MM.1S (cell line): ENCODE results near the gene RRAGC.

Experiments used
- DNase-seq: peaks from one replicate; pipeline ENCODE4 v3.0.0-alpha.2; 2015
- H2AFZ ChIP-seq: fragments of 300-600 bp; sonication (generic); 2 replicates; pipeline ENCODE4 v1.6.0; 2016; ENCODE audit warnings: antibody characterized with exemption, low read length
- H3F3A ChIP-seq: fragments of 300-600 bp; sonication (generic); 2 replicates; pipeline ENCODE4 v1.6.1; 2016; ENCODE audit warnings: mild to moderate bottlenecking, antibody characterized with exemption, low read length, moderate library complexity, mixed read lengths; ENCODE audit not compliant: insufficient read depth
- H3K27ac ChIP-seq: fragments of 300-600 bp; sonication (generic); 2 replicates; pipeline ENCODE4 v1.5.1; 2016; ENCODE audit warnings: mild to moderate bottlenecking, low read length
- H3K27me3 ChIP-seq: fragments of 300-600 bp; sonication (generic); replicated peaks from 2 replicates; pipeline ENCODE4 v1.6.0; 2016; ENCODE audit warnings: low read length; ENCODE audit not compliant: insufficient read depth
- H3K36me3 ChIP-seq: fragments of 300-600 bp; sonication (generic); replicated peaks from 2 replicates; pipeline ENCODE4 v1.6.1; 2016; ENCODE audit warnings: mild to moderate bottlenecking, low read length, mixed read lengths; ENCODE audit not compliant: insufficient read depth
- H3K4me1 ChIP-seq: fragments of 300-600 bp; sonication (generic); 2 replicates; pipeline ENCODE4 v1.6.1; 2016; ENCODE audit warnings: low read length, mixed read lengths
- H3K4me2 ChIP-seq: fragments of 300-600 bp; sonication (generic); 2 replicates; pipeline ENCODE4 v1.6.0; 2016; ENCODE audit warnings: low read depth, low read length
- H3K4me3 ChIP-seq: fragments of 300-600 bp; sonication (generic); 2 replicates; pipeline ENCODE4 v1.5.1; 2016; ENCODE audit warnings: low read length, mixed read lengths
- H3K79me2 ChIP-seq: fragments of 300-600 bp; sonication (generic); 2 replicates; pipeline ENCODE4 v1.6.1; 2016; ENCODE audit warnings: mixed run types, low read length, mixed read lengths
- H3K9ac ChIP-seq: fragments of 300-600 bp; sonication (generic); 2 replicates; pipeline ENCODE4 v1.6.1; 2016; ENCODE audit warnings: low read length, mixed read lengths
- H3K9me2 ChIP-seq: fragments of 300-600 bp; sonication (generic); replicated peaks from 2 replicates; pipeline ENCODE4 v1.6.1; 2016; ENCODE audit warnings: mild to moderate bottlenecking, low read length, mixed read lengths; ENCODE audit not compliant: insufficient read depth
- H3K9me3 ChIP-seq: fragments of 300-600 bp; sonication (generic); replicated peaks from 2 replicates; pipeline ENCODE4 v1.6.1; 2016; ENCODE audit warnings: mild to moderate bottlenecking, low read length, mixed read lengths; ENCODE audit not compliant: insufficient read depth
- H4K20me1 ChIP-seq: fragments of 300-600 bp; sonication (generic); 2 replicates; pipeline ENCODE4 v1.6.1; 2016; ENCODE audit warnings: mild to moderate bottlenecking, low read length, moderate library complexity, mixed read lengths; ENCODE audit not compliant: insufficient read depth
- CTCF ChIP-seq: fragments of 300-600 bp; sonication (generic); IDR thresholded peaks from 2 replicates; pipeline ENCODE4 v1.5.1; 2016; ENCODE audit warnings: antibody characterized with exemption, low read length, mixed read lengths
- EZH2 ChIP-seq: fragments of 300-600 bp; sonication (generic); optimal IDR thresholded peaks from 2 replicates; pipeline ENCODE3; 2017; ENCODE audit warnings: low read depth, mild to moderate bottlenecking, antibody characterized with exemption, low read length, mixed read lengths
- EZH2phosphoT487 ChIP-seq: fragments of 300-600 bp; sonication (generic); IDR thresholded peaks from 2 replicates; pipeline ENCODE4 v1.6.1; 2018; ENCODE audit warnings: antibody characterized with exemption, low read length

Gene RRAGC

GRCh38 chr1:38870996-38871395 is 11.4 kb upstream of the RRAGC start:
- H3K27me3 ChIP-seq: no peaks in the 10 kb centered on the region
- H3K4me1 ChIP-seq: peaks cover 20% of the 10 kb centered on the region
- H3K79me2 ChIP-seq: peaks cover 47% of the 10 kb centered on the region
- no peak overlapping the region for H3K27ac ChIP-seq
- no peaks in the 10 kb centered on the region; the same call in 1 of the 2 replicates for H3K36me3 ChIP-seq
- H3K9ac ChIP-seq: no peak overlapping the region
- TF ChIP-seq EZH2: no peak
- TF ChIP-seq EZH2phosphoT487: no peak
- no peak for TF ChIP-seq CTCF
- peaks cover 20% of the 10 kb centered on the region for H3F3A ChIP-seq
- no peaks in the 10 kb centered on the region for H3K9me2 ChIP-seq
- no peak overlapping the region for H3K4me2 ChIP-seq
- H3K4me3 ChIP-seq: no peak overlapping the region
- H4K20me1 ChIP-seq: no peaks in the 10 kb centered on the region
- no peaks in the 10 kb centered on the region for H3K9me3 ChIP-seq
- no peak overlapping the region for H2AFZ ChIP-seq
- no peak for DNase-seq

GRCh38 chr1:38867208-38867607 is 7.6 kb upstream of the RRAGC start:
- TF ChIP-seq CTCF (no peak), EZH2 (no peak), EZH2phosphoT487 (no peak)
- no peak overlapping the region for H2AFZ ChIP-seq
- no peak overlapping the region for H3K4me2 ChIP-seq
- no peak for DNase-seq
- peaks cover 14% of the 10 kb centered on the region for H3K4me1 ChIP-seq
- H3K9me2 ChIP-seq: no peaks in the 10 kb centered on the region
- H3K4me3 ChIP-seq: no peak overlapping the region
- no peaks in the 10 kb centered on the region; the same call in 1 of the 2 replicates for H3K36me3 ChIP-seq
- H3K9me3 ChIP-seq: no peaks in the 10 kb centered on the region
- H3K79me2 ChIP-seq: peaks cover 41% of the 10 kb centered on the region
- no peaks in the 10 kb centered on the region for H4K20me1 ChIP-seq
- peaks cover 9% of the 10 kb centered on the region; the same call in 1 of the 2 replicates for H3F3A ChIP-seq
- H3K27me3 ChIP-seq: no peaks in the 10 kb centered on the region
- no peak overlapping the region for H3K9ac ChIP-seq
- H3K27ac ChIP-seq: no peak overlapping the region

GRCh38 chr1:38865112-38865715 is 5.6 kb upstream of the RRAGC start:
- no peaks in the 10 kb centered on the region for H3K27me3 ChIP-seq
- H2AFZ ChIP-seq: no peak overlapping the region
- peaks cover 10% of the 10 kb centered on the region; the same call in 1 of the 2 replicates for H3K4me1 ChIP-seq
- no peak overlapping the region for H3K9ac ChIP-seq
- H3K4me3 ChIP-seq: no peak overlapping the region
- no peak overlapping the region for H3K4me2 ChIP-seq
- H3K36me3 ChIP-seq: no peaks in the 10 kb centered on the region; the same call in 1 of the 2 replicates
- H3K79me2 ChIP-seq: peaks cover 34% of the 10 kb centered on the region
- H3K9me2 ChIP-seq: no peaks in the 10 kb centered on the region
- H3K27ac ChIP-seq: no peak overlapping the region
- peaks cover 2% of the 10 kb centered on the region; the same call in 1 of the 2 replicates for H3F3A ChIP-seq
- DNase-seq: no peak
- no peak for TF ChIP-seq EZH2
- no peak for TF ChIP-seq EZH2phosphoT487
- TF ChIP-seq CTCF: no peak
- H3K9me3 ChIP-seq: no peaks in the 10 kb centered on the region
- no peaks in the 10 kb centered on the region for H4K20me1 ChIP-seq
